Measurements from ENCODE around the gene KIAA0825. TPM values are rescaled to one million over a fixed set of nuclear protein-coding genes. Genes with fewer than 3 reads are reported as not detected.
"Not testable (repeated sequence)": the region's sequence is repeated elsewhere in the genome, so short reads cannot be mapped to it uniquely, and the experiment has no call there.

The KIAA0825 gene
- total RNA-seq, 3 donors from 2014 or later (not counting 1 experiment from before 2014, with no cell fraction given) = 2.4 to 5.0 (median 4.8) TPM

- ATAC-seq; intact Hi-C loops (cut with micrococcal nuclease); H3K4me1 Mint-ChIP-seq; H3K4me3 ChIP-seq (ENCODE audit: low read length); H3K36me3 ChIP-seq (ENCODE audit: control insufficient read depth, insufficient read depth, low read length); H3K4me3 Mint-ChIP-seq; H3K9me3 ChIP-seq (ENCODE audit: control insufficient read depth, insufficient read depth, low read length); DNase-seq; H3K27ac ChIP-seq (ENCODE audit: low read length); H3K9me3 Mint-ChIP-seq; H3K27me3 ChIP-seq (ENCODE audit: control insufficient read depth, insufficient read depth, low read length); H3K4me1 ChIP-seq (ENCODE audit: control insufficient read depth, insufficient read depth, low read length); H3K36me3 Mint-ChIP-seq; H3K27ac Mint-ChIP-seq: not testable (repeated sequence)
- peaks cover 0 to 10% of the 10 kb centered on the region in 2 donors for H3K27me3 Mint-ChIP-seq (ENCODE audit: low read depth in 2 of 2)
- WGBS (ENCODE audit: insufficient coverage) = 92% methylated on average over 6 of the region's 6 CpGs
These were observed 448.2 kb downstream of the KIAA0825 start for GRCh38 chr5:94170158-94170557.

GRCh38 chr5:94168151-94168550, 450.3 kb downstream of the KIAA0825 start:
- no peak overlapping the region for H3K4me3 ChIP-seq (ENCODE audit: low read length)
- no peaks in the 10 kb centered on the region for H3K4me1 Mint-ChIP-seq
- H3K27me3 Mint-ChIP-seq (ENCODE audit: low read depth in 2 of 2) = peaks cover 0 to 10% of the 10 kb centered on the region in 2 donors
- H3K4me1 ChIP-seq (ENCODE audit: control insufficient read depth, insufficient read depth, low read length) = no peaks in the 10 kb centered on the region
- H3K9me3 ChIP-seq (ENCODE audit: control insufficient read depth, insufficient read depth, low read length) = no peaks in the 10 kb centered on the region
- no peaks in the 10 kb centered on the region for H3K27me3 ChIP-seq (ENCODE audit: control insufficient read depth, insufficient read depth, low read length)
- no peaks in the 10 kb centered on the region for H3K36me3 ChIP-seq (ENCODE audit: control insufficient read depth, insufficient read depth, low read length)
- DNase-seq (no peak), ATAC-seq (no peak)
- no peak overlapping the region for H3K27ac ChIP-seq (ENCODE audit: low read length)
- H3K4me3 Mint-ChIP-seq = no peak overlapping the region
- H3K36me3 Mint-ChIP-seq = no peaks in the 10 kb centered on the region
- H3K27ac Mint-ChIP-seq = no peak overlapping the region
- H3K9me3 Mint-ChIP-seq = peaks cover 2% of the 10 kb centered on the region in 2 donors
- no CpG with 5 or more reads among the region's 2 CpGs for WGBS (ENCODE audit: insufficient coverage)
- intact Hi-C loops (cut with micrococcal nuclease) = no loop called here
- TF ChIP-seq CTCF (IDR thresholded peaks at IDR 0.05) = no peak

- Histone ChIP-seq H3K4me3 (ENCODE audit: low read length) (no peak overlapping the region), H3K27me3 (ENCODE audit: control insufficient read depth, insufficient read depth, low read length) (no peaks in the 10 kb centered on the region), H3K4me1 (ENCODE audit: control insufficient read depth, insufficient read depth, low read length) (no peaks in the 10 kb centered on the region), H3K27ac (ENCODE audit: low read length) (no peak overlapping the region), H3K36me3 (ENCODE audit: control insufficient read depth, insufficient read depth, low read length) (no peaks in the 10 kb centered on the region), H3K9me3 (ENCODE audit: control insufficient read depth, insufficient read depth, low read length) (no peaks in the 10 kb centered on the region)
- H3K4me1 Mint-ChIP-seq = no peaks in the 10 kb centered on the region
- no peak for DNase-seq
- TF ChIP-seq CTCF (IDR thresholded peaks at IDR 0.05) = no peak
- no CpG with 5 or more reads among the region's 1 CpG for WGBS (ENCODE audit: insufficient coverage)
- no peak for ATAC-seq
- no peak overlapping the region for H3K27ac Mint-ChIP-seq
- intact Hi-C loops (cut with micrococcal nuclease) = no loop called here
- peaks cover 5 to 10% of the 10 kb centered on the region in 2 donors for H3K27me3 Mint-ChIP-seq (ENCODE audit: low read depth in 2 of 2)
- peaks cover 0 to 2% of the 10 kb centered on the region in 2 donors for H3K9me3 Mint-ChIP-seq
- no peaks in the 10 kb centered on the region for H3K36me3 Mint-ChIP-seq
- H3K4me3 Mint-ChIP-seq = no peak overlapping the region
These were observed 456.6 kb downstream of the KIAA0825 start for GRCh38 chr5:94161801-94162200.

- ATAC-seq (no peak), DNase-seq (no peak)
- no peaks in the 10 kb centered on the region for H3K36me3 ChIP-seq (ENCODE audit: control insufficient read depth, insufficient read depth, low read length)
- no peaks in the 10 kb centered on the region for H3K4me1 Mint-ChIP-seq
- peaks cover 0 to 5% of the 10 kb centered on the region in 2 donors for H3K27me3 Mint-ChIP-seq (ENCODE audit: low read depth in 2 of 2)
- H3K4me1 ChIP-seq (ENCODE audit: control insufficient read depth, insufficient read depth, low read length) = no peaks in the 10 kb centered on the region
- no peak overlapping the region for H3K4me3 Mint-ChIP-seq
- H3K9me3 Mint-ChIP-seq = no peaks in the 10 kb centered on the region
- TF ChIP-seq CTCF (IDR thresholded peaks at IDR 0.05) = no peak
- no peaks in the 10 kb centered on the region for H3K27me3 ChIP-seq (ENCODE audit: control insufficient read depth, insufficient read depth, low read length)
- H3K27ac Mint-ChIP-seq = no peak overlapping the region
- WGBS (ENCODE audit: insufficient coverage) = 97% methylated on average over 3 of the region's 4 CpGs
- H3K27ac ChIP-seq (ENCODE audit: low read length) = no peak overlapping the region
- no peaks in the 10 kb centered on the region for H3K36me3 Mint-ChIP-seq
- H3K4me3 ChIP-seq (ENCODE audit: low read length) = no peak overlapping the region
- H3K9me3 ChIP-seq (ENCODE audit: control insufficient read depth, insufficient read depth, low read length) = no peaks in the 10 kb centered on the region
- intact Hi-C loops (cut with micrococcal nuclease) = no loop called here
These were observed 459.3 kb downstream of the KIAA0825 start for GRCh38 chr5:94159144-94159543.

All from natural killer cell (primary cell).